HG02798 (cell line): ENCODE measurements around the gene CAPZA1.

Experiments
- ATAC-seq: cut with Tn5 transposase; IDR thresholded peaks from one replicate; pipeline ENCODE4 v1.9.1; 2021; ENCODE audit warnings: mild to moderate bottlenecking; ENCODE audit not compliant: unreplicated experiment, poor library complexity

CAPZA1 gene

GRCh38 chr1:112674986-112675727 is 55.5 kb downstream of the CAPZA1 start:
- ATAC-seq: peak; percentile 40

DNA sequence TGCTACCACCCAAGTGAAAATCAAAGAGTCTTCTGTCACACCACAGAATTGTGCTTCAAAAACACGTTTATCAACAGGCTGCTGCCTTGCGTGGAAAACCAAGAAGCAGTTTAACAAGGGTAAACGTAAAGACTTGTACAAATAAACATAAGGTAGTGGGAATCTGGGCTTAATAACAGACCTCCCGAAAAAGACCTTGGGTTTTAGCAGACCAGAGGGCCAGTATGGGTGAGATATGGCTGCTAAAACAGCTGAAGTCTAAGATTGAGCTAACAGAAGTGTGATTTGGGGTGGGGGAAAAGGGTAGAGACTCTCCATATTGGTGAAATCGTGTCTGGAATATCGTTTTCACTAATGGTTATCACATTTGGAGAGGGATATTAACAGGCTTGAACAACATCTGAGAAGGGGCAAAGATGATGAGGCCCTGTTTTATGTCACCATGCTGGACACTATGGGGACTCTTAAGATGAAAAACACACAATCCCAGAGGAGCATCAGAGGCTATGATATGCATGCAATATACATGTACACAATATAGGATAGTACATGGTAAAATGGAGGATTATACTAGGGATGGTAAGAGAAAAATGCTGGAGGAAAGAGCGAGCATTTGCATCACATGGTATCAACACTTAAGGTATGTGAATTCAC is 56.2 kb downstream of the CAPZA1 start:
- no peak for ATAC-seq

DNA sequence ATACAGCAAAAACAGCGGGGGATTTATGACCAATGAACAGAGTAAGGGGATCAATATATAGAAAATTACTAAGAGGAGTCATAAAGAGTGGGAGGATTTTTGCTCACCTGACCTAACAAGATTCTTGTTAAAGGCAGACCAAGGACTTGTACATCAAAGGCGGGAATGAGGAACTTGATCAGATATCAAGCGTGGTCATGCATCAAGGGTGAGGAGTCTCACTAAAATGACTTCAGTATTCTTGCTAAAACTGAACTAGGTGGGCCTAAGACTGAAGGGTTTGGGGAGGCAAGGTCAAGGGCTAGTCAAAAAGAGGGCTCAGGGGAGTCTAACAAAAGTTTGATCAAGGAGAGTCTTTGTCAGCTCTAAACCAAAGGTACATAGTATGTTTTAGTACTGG is 56.9 kb downstream of the CAPZA1 start:
- ATAC-seq: no peak

DNA sequence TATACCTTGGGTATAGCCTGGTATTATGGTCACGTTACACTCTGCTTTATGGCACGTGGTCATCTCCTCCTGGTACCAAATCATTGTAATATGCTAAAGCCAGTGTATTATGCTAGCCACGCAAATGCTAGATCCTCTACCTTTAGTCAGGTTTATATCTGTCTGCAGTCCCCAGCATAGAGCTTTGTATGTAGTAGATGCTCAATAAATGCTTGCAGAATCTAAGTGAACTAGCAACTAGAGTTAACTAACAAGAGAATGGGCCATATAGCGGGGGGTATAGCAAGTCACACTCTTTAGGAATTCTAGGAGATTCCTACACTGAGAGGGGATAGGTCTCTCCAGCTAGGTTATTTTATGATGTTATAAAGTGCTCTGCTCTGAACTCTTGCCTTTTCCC is 57.9 kb downstream of the CAPZA1 start:
- ATAC-seq: no peak

DNA sequence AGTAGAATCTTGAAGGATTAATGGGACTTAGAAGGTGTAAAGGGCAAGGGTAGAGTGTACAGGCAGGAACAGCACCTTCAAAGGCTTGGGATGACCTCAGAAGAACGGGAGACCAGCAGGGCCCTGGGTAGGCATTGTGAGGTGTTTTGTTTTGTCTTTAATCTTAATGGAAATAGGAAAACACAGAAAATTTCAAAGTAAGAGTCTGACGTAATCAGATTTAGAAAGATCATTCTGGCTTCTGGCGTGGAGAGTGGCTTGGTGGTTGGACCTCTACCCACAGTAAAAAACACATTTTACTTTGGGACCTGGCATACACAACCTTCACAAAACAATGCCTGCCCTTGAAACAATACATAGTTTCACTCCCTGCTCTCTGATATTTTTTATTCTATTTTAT is 59.0 kb downstream of the CAPZA1 start:
- no peak for ATAC-seq

DNA sequence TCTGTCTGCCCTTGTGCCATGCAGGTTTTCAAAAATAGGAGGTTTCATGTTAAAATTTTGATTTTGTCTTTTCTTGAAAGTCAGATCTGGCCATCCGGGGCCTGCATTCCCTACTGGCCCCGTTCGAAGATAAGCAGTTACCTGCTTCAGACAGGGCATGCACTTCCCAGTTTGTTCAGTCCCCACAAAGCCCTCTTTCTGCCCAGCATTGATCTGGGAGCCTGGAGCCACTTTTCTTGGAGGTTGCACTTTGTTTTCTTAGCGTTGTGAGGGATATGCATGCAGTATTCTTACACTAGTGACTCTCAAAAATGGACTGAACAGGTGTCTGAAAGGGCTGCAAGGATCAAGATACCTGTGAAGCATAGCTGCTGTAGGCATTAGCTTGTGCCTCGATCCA is 66.3 kb downstream of the CAPZA1 start:
- no peak for ATAC-seq

- ATAC-seq: no peak
Measured at GRCh38 chr1:112686417-112686816, 66.8 kb downstream of the CAPZA1 start.

- ATAC-seq: no peak
Measured at GRCh38 chr1:112686835-112687234, 67.2 kb downstream of the CAPZA1 start.

GRCh38 chr1:112687361-112687760 is 67.7 kb downstream of the CAPZA1 start:
- ATAC-seq: no peak

- ATAC-seq: no peak
Measured at GRCh38 chr1:112687785-112688496, 68.3 kb downstream of the CAPZA1 start.

GRCh38 chr1:112688781-112689193 is 69.2 kb downstream of the CAPZA1 start:
- ATAC-seq: no peak

GRCh38 chr1:112689196-112689841 is 69.7 kb downstream of the CAPZA1 start:
- no peak for ATAC-seq

- ATAC-seq: no peak
Measured at GRCh38 chr1:112689842-112690237, 70.2 kb downstream of the CAPZA1 start.

DNA sequence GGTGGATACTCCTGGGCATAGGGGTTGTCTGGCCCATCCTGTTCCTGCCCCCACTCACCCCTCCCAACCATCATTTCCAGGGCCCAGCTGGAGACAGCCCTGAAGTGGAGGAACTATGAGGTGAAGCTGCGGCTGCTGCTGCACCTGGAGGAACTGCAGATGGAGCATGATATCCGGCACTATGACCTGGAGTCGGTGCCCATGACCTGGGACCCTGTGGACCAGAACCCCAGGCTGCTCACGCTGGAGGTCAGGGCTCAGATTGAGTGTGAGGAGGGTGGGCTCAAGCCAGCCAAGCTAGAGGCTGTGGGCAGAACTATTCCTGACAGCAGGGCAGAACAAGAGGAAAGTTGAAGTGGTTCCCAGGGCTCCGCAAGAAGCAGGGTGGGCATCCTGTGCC is 73.0 kb downstream of the CAPZA1 start:
- no peak for ATAC-seq

- ATAC-seq: no peak
Measured at GRCh38 chr1:112693821-112694220, 74.2 kb downstream of the CAPZA1 start.

GRCh38 chr1:112694363-112694929 is 74.8 kb downstream of the CAPZA1 start:
- ATAC-seq: no peak

GRCh38 chr1:112695276-112695675 is 75.6 kb downstream of the CAPZA1 start:
- ATAC-seq: no peak

DNA sequence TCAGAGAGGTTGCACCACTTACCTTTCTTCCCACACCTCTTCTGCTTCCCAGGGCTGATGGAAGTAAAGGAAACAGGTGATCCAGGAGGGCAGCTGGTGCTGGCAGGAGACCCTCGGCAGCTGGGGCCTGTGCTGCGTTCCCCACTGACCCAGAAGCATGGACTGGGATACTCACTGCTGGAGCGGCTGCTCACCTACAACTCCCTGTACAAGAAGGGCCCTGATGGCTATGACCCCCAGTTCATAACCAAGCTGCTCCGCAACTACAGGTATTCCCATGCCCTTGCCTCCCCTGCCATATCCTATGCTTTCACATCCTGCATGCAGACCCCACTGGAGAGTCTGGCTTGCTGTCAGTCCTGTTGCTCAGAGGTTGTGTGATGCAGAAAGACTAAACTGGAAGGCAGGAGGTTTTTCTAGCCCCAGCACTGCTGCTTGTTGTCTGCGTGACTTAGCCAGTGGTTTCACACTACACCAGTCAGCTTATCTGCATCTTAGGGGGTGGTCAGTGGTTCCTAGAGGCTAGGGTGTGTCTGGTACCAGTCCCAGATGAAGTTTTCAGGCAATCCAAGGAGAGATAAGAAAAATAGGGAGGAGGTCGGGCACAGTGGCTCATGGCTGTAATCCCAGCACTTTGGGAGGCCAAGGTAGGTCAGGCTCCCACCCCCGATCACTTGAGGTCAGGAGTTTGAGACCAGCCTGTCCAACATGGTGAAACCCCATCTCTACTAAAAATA is 77.1 kb downstream of the CAPZA1 start:
- ATAC-seq: no peak

DNA sequence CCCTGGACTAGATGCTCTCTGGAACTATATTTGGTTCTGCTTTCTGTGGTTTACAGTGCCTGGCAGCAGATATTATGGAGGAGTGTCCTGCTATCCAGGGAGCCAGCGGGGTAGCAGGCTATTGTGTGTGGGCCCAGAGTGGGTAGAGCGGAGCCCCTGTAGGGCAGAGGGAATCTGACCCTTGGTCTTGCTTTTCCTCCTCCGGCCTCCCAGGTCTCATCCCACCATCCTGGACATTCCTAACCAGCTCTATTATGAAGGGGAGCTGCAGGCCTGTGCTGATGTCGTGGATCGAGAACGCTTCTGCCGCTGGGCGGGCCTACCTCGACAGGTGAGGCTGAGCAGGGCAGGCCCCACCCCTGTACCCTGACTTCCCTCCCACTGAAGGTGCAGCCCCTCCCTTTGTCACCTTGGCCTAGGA is 78.2 kb downstream of the CAPZA1 start:
- no peak for ATAC-seq
